HG03378 (cell line): ENCODE measurements around the gene ENOX1.

Source experiments
- ATAC-seq: cut with Tn5 transposase; IDR thresholded peaks from one replicate; pipeline ENCODE4 v1.9.1; 2021; ENCODE audit warnings: mild to moderate bottlenecking, moderate library complexity; ENCODE audit not compliant: unreplicated experiment

ENOX1 gene

DNA sequence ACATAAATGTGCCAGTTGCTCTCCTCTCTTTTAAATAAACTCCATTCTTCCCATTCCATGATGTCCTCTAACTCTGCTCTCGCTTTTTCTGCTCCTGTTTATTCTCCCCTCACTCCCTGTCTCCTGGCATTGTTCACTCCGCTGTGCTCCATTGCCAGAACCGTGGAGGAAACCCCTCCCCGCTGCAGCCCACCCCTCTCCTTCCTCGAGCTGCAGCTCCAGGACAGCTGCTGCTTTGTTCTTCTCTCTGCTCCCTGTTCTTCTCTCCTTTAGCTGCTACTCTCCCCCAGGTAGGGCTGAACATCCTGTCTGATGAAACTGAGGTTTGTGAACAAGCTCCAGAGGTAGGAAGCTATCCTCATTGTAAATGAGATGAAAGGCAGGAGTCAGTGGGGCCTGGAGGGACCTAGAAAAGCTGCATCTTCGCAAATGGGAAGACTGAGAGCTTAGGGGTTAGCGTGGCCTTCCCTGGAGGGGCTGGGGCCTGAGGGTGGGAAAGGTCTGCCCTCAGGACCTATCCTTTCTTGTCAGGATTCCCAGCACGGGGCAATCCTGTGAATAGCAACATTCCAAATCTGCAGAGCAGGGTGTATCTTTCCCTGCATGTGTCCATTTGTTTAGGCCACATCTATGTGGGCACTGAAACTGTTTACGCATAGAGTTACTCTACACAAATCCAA, 519.7 kb downstream of the ENOX1 start:
- no peak for ATAC-seq

DNA sequence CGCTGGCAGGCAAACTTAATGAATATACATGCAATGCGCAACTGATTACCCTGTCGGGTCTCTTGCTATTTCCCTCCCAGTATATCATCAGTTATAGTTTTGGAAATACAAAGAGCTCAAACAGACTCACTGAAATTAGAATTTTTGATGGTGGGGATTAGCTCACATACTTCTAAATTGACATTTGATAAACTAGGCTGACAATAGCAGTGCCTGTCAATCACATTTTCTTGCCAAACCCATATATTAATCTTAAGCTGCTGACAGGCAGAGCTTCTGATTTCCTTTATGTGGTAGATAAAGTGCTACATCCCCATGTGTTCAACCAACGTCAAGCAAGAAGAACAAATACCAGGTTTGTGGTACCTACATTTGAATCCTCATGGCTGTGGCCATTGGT, 521.7 kb downstream of the ENOX1 start:
- ATAC-seq: no peak

DNA sequence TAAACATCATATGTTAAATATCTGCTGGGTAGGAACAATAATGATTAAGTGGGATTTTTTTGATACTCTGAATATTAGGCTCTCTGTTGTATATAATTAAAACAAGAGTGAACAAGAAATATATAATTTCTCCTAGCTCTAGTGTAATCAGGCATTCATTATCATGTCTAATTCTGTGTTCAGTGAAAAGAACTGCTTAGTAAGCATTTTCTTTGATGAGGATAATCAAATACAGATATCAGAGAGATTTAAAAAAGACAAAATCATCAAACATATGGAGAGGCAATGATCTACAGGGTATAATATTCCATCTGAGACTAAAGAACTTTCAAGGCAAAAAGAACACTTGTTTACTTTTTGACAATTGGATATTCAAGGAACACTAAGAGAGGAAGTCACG, 522.3 kb downstream of the ENOX1 start:
- no peak for ATAC-seq

DNA sequence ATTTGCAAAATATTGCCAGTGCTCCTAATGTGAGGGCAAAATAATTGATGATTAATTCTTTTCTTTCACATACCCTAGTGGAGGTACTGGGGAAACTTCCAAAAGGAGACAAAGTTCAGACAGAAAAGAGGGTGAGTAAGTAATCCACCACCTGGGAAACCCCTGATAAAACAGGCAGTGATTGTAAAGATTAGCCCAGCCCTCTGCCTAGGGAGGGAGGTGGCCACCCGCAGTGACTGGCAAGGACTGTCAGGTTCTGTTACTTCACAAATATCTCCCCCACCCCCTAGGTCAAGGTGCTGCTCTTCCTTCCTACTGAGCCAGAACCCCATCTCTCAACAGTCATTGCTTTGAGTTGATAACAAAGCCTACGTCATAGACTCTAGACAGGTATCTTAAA, 523.7 kb downstream of the ENOX1 start:
- no peak for ATAC-seq

DNA sequence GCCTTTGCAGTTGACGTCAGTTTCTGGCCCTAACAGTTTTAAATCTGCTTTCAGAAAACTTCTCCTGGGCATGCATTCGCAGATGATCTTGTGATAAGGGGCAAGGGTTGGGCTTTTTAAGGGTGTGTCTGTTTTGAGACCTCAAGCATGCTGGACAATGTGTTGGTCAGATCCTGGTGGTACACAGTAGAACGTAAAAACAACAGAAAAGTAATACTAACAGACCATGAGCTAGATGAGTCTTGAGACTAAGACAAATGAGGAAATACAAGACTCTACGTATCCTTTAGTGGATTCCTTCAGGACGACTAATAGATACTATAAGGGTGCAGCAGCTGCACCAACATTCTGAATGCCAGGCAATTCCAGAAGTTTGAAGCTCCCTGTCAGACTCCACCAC, 525.8 kb downstream of the ENOX1 start:
- ATAC-seq: no peak

DNA sequence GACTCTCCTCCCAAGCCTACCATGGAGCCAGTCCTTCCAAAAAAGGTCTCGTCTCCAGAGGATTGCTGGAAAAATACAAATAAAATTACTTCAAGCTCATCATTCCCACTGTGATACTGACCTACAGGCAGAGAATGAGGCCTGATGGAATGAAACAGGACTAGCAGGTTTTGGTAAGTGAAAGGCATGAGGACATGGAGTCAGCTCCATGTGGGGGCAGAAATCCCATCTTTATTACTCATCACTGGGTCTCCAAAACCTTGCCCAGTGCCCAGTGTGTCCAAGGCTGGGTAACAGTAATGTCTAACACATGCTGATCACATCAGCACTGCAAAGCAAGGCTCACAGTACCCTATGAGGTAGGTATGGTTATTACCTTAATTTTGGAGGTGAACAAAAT, 528.0 kb downstream of the ENOX1 start:
- no peak for ATAC-seq

DNA sequence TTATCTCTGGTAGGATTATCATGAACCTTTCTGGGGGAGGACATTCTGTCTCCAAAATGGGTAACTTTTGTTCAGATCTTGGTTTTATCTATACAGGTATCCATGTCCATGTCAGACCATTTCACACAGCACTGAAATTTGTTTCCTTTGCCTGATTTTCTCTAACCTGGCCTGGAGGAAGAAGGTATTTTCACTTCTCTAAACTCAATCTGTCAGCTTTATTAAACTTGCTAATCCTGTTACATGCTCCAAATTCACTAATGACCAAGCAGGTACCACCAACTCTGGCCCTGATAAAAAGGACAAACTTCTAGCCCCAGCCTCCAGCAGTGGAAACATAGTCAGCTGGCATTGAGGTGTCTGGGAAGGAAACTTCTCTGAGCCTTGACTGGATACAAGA, 529.0 kb downstream of the ENOX1 start:
- no peak for ATAC-seq

DNA sequence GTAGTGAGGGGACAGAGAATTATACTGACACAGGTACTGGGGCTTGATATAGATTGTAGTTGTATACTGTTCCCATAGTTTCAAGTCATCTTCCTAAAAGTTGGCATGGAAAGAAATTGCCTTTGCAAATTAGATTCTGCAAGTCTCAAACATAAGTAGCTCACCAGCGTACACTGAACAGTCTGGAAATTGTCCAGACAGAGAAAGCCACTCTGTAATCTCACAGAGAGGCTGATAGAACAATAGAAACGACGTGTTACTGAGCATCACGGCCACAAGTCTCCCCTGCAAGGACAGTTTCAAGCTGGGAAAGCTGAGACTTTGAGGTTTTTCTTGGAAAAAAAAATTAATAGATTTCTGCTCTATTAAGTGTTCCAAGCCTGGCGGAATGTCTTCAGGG, 534.8 kb downstream of the ENOX1 start:
- no peak for ATAC-seq

DNA sequence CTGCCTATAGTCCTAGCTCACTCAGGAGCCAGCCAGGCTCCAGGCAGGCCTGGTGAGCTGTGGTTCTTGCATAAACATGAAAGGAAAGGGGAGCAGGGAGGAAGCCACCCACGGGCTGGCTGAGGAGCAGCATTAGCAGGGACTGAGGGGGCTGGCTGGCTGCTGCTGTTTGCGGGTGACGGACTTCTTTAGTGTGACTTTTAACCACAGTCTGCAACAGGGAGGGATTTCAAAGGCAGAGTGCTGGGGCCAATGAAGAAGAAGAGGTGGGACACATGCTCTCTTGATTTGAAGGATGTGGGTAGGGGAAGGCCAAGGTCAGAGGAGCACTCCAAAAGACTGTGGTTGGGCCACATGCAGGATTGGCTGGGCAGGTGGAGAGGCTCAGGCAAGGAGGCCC, 540.4 kb downstream of the ENOX1 start:
- ATAC-seq: no peak

DNA sequence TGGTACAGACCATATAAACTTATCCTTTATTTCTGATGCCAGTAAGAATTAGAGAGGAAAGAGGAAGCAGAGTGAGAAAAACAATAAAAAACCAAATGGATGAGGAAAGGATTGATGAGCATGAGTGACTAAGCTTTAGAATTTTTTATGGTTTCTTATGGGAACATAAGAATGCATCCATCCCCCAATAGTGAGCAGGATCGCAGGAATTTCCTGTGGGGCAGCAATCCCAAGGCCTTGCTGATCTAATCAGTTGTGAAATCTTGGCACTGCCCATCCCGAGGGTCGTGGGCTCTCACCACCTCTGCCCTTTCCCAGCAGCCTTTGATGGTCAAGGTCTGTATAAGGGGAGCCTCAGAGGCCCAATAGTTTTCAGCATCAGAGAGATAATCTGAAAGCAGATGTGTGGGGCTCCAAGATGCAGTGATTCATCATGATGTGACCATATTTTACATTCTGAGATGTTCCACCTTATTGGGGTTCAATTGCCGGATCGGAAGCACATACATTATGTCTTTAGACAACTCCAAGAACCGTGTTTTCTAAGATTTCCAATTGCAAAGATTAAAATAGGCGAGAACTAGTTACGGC, 541.3 kb downstream of the ENOX1 start:
- ATAC-seq: no peak

DNA sequence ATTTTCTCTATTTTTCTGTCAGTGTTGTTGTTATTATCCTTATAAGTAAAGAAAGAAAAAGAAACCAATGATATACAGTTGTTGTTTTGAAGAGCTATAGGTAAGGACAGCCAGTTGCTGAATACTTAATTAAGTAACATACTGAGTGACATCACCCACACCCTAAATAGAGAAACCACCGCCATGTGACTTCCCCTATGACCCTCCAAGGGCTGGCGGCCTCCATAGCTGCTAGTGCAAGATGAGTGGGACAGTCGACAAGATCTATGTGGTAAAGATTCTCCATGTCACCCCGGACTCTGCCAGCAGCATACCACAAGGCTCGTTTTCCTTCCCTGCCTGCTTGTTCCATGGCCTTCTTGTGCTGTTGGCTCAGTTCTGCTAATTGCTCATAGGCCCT, 542.3 kb downstream of the ENOX1 start:
- no peak for ATAC-seq

DNA sequence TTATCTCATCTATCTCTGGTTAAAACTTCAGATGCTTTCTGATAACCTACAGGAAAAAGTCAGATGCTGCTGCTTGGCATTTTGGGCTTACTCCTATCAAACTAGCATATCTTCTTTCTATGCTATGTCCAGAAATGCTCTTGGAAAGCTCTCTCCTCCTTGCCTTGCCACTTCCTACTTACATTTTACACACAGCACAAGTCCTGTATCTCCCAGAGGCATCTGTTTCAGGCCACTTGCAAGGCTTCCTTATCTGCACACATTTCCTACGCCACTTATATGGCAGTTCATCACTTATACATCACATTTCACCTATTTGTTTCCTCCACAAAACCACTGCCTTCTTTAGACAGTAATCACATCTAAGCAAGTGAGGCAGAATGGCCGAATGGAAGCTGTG, 543.1 kb downstream of the ENOX1 start:
- no peak for ATAC-seq

DNA sequence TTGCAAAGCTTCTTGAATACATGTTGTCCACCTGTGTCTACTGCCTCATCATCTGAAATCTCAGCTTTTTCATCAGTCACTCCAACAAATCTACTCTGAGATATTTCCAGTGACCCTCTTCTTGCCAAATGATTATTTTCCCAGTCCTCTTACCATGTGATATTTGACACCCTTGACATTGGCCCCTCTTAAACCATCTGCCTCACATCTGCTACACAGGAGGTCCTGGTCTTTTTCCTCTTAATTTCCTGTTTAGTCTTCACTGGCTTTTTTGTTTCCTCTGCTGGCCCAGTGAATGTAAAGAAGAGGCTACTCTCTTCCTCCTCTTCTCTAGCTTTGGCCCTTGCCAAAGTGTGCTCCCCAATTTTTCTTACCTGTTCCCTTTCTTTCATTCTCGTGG, 544.7 kb downstream of the ENOX1 start:
- ATAC-seq: no peak

DNA sequence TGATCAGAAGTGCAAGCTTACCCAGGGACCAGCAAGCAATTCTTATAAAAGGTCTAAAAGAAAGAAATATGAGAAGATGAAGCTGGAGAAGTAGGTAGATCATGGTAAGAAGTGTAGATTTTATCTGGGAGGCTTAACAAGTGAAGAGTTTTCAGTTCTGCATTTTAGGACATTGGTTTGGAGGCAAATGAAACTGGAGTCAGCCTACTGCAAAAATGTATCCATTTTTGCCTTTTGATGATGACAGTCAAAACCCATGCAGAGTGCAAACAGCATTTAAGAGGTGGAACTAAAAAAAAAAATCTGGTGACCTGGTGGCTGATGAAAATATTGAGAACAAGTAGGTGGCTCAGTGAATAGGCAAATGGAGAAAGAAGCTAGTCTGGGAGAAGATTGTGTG, 546.5 kb downstream of the ENOX1 start:
- peak; percentile 87 for ATAC-seq

DNA sequence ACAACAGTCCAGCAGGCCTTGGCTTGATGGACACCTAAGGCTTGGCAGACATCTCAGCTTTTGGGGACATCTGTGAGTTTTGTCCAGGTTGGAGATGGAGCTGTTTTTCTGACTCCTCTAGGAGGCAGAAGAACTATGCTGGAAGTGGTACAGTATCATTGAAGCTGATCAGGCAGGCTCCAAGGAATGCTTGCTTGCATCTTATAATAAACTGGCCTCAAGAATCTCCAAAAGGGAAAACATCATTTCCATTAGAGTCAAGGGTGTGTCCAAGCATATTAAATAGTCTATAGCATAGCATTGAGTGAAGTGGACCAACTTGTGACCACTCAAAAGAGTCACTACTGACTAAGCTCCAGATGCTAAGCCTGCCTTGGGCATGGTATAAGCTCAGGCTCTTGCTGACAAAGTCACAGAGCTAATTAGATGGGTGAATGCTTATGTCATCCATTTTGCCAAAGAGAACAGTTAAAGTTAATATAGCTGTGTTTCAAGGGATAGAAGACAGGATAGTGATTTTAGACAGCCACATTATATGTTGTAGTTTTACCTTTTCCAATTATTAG, 547.4 kb downstream of the ENOX1 start:
- ATAC-seq: no peak

DNA sequence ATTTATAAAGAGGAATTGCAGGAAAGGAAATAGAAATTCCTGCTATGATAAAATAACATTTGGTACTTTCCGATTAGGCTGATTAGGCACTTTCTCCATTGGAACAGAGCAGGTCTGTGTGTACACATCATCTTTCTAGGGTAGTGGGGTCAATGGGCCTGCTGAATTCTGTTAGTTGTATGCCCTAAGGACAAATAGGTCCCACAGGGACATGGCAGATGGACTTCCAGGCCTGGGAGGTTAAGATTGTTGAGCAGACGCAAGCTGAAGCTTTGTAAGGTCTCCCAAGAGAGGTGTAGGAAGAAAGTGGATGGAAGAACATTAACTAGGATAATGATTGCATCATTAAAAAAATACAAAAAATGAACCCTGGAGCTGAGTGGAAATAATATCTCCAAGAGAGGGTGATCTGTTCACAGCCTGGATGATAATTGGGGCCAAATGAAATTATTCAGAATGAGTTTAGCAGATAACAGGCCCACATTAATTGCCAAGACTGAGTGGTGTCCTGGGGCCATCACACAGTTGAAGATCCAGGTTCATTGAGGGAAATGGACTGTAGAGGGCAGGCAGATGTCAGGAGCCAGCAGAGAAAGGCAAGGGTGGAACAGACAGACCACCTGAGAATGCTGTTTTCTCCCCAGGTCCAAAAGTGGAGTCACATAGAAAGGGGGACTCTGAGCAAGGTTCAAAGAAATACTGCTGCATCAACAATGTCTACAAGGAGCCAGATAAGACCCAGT, 548.3 kb downstream of the ENOX1 start:
- ATAC-seq: no peak

DNA sequence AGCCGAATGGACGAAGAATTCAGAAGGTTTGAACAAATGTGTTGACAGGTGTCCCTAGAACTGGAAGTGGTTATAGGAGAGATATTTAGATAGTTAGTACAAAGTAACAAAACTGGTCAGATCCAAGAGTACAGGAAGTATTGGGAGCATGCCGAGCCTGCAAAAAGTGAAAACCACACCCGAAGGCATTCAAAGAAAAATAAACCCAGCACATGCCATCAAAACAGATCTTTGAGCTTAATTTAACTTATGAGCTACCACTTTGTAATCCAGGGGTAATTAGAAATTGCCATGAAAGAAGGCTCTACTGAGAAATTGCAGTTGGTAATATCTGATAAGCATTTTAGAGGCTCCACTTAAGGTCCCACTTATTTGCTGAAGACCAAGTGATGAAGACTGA, 549.2 kb downstream of the ENOX1 start:
- ATAC-seq: no peak

DNA sequence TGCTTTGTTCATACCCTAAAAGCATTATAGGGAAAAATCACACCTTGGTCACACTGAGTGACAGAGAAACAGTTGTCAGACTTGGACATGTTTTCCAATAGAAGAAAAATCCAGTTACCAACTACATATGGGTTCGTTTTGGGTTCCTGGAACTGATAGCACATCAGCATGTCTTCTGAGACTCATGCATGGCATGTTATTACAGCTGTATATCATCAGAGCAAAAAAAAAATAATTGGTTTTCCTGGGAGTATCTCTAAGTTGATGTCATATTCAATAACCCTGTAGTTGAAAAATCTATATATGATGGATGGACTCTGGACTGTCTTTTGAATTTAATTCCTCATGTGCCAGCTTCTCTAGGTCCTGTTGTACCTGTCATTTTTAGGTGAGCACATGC, 551.7 kb downstream of the ENOX1 start:
- ATAC-seq: no peak

DNA sequence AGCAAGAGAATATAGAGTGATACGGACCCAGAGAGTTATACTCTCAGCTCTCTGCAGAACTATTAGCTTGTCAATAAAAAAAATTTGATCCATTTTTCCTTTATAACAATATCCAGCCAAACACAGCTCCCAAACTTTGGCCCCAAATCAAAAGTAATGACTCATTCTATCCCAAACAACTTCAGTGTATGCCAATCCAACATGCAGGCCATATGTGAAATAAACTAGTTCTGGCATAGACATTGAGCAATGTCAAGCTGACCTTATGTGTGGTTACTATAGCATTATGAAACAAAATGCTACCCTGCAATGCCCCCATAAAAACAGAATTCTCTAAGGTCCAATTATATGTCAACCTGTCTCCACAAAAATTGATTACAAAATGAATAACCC, 553.9 kb downstream of the ENOX1 start:
- ATAC-seq: no peak

DNA sequence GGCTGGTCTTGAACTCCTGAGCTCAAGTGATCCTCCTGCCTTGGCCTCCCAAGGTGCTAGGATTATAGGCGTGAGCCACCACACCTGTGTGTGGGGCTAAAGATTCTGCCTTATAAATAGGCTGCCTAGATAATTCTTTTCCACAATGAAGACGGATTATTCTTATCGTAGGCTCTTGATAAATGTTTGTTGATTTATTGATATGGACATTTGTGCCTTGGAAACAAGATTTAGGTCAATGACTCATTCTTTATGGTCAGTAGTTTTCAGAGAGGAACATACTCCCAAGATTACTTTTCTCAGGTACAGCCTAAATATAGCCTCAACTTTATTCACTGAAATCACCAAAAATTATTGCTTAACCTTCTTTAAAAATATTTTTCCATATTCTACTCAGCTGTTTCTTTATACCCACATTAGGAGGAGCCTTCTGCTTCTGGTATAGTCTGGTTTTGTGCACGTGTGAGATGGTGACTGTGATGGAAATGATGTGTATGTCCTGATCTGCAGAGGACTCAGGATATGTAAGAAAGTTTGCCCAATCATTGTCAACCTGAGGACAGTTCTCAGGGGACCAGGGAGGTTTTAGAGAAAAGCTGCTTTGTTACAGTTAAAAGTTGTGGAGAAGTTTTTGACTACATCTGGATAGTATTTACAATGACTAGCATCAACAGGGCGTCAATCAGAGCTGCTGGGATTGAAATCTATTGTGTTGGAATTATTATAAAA, 554.5 kb downstream of the ENOX1 start:
- no peak for ATAC-seq

DNA sequence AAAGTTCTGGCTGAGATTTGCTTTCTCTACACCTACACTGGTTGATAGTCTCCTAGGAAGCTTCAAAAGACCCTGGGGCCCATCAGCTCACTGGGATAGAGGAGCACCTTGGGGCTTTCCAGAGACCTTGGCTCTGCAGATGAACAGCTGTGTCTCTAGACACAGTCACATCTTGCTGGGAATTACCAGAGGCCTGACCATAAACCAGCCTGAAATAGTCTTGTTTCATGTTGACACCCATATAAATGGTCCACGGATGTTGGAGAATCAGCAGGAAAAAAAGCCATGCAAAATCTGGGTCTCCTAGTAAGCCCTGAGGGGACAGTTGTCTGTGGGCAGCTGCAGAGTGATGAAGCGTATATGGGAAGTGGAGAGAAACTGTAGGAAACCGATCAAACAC, 555.8 kb downstream of the ENOX1 start:
- ATAC-seq: no peak
